ENCODE measurements around the gene NUDT1.

Gene NUDT1

DNA sequence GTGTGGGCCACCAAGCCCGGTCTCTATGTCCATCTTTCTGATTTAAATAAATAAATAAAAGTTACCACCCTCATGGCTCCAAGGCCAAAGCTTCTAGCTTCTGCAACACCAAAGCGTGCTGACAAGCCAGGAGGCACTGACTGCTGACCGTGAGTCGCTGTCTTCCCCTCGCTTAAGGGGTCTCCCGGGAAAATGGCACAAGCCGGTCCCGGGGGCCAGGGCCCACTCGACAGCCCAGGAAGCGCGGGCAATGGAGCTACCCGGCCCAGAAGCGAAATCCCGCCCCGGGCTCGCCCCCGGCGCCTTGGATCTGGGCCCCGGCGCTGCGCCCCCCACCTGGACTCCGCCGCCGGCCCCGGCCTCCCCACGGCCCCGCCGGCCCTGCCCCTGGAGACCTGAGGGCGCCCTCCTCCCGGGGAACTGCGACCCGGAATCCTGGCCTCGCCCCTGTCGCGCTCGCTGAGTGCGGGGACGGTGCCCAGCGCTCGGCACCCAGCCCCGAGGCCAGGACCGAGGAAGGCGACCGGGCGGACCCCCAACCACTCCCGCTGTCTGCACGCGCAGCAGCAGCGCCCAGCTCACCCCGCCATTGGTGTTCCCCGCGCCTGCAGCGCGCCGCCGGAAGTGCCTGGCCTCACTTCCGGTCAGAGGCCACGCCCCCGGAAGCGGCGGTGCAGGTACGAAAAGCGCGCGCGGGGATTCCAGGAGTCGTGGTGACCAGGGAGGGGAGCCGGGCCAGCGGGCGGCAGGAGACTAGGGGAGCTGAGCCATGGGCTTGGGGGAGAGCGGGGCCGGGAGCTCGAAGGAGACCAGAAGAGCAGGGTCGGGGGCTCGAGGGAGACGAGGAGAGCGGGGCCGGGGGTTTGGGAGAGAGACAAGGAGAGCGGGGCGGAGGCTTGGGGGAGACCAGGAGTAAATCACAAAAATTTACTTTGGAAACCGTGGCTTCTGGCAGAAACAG, at the start of gene NUDT1, which contains the start of gene MRM2:
Gene NUDT1 (plus strand): TSS at position 647 of the 961 bp plus-strand sequence. CDS start 2,349 bp downstream, outside the sequence.
Gene MRM2 (minus strand): TSS at position 626 of the 961 bp plus-strand sequence. CDS start 36 bp downstream, at position 590.
- DNase-seq (ENCODE audit: low read depth in 2 of 2) = peak; percentile 41 to 49

- no peak for DNase-seq (ENCODE audit: low read depth in 2 of 2)
Measured at GRCh38 chr7:2192831-2193534, 49.0 kb upstream of the NUDT1 start.

DNA sequence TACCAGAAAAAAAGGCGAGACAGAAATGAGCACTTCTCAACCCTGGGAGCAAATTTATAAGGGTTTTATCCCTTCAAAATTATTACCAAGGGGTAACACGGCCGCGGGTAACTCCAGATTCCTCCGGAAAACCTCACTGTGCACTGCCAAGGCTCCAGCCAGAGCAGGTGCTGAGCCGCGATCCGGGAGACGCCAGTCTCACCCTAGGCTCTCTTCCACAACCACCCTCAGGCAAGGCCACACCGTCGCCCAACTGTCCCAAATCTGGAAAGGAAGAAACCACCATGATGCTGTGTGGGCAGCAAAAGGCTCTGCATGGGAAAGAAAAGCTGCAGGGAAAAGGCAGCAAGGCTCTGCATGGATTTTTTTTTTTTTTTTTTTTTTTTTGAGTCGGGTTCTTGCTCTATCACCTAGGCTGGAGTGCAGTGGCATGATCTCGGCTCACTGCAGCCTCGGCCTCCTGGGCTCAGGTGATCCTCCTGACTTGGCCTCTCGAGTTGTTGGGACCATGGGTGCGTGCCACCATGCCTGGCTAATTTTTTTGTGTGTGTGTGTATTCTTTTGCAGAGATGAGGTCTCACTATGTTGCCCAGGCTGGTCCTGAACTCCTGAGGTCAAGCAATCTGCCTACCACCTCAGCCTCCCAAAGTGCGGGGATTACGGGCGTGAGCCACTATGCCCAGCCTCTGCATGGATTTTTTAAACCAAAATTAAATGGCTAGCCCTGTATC, 48.3 kb upstream of the NUDT1 start:
- no peak for DNase-seq (ENCODE audit: low read depth in 2 of 2)

GRCh38 chr7:2195400-2196246, 46.4 kb upstream of the NUDT1 start:
- DNase-seq (ENCODE audit: low read depth in 2 of 2) = no peak

DNA sequence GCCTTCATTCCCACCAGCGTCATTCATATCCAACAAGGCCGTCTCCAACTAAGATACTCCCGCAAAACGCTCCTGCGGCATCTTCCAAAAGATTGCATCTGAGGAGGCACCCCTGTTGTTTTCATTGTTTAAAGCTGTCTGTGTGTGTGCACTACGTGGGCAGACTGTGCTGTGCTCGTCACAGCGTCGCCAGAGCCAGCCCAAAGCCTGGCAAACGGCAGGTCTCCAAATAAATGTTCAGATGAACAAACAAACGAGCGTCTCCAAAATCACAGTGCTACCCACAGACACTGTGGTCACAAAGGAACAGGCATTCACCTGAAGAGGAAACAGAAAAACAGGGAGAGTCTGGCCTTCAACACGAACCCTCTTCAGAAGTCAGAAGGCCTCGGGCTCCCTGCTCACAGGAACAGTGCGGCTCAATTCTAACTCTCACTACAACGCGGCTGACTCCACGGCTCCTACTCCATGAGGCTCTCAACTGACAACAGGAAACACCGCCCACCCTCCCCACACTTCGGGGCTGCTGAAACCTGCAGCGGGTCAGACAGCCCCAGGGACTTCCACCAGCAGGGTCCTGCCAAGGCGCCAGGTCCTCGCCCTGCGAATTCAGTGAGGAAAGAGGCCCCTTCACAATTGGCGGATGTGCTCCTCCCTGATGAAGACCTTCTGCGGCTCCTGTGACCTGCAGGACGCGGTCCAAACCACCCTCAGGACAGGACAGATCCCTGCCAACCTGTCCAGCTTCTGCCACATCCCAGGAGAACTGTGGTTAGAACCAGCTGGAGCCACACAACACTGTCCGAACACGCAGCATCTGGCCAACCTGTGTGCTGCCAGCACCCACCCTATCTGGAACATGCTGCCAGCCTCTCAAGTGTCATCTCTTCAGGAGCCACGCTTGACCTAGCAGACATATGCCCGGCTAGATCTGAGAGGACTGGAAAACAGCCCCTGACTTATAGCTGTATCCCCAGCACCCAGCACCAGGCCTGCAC, 45.3 kb upstream of the NUDT1 start:
- no peak for DNase-seq (ENCODE audit: low read depth in 2 of 2)

- DNase-seq (ENCODE audit: low read depth in 2 of 2) = no peak
Measured at GRCh38 chr7:2197436-2198155, 44.4 kb upstream of the NUDT1 start.

DNA sequence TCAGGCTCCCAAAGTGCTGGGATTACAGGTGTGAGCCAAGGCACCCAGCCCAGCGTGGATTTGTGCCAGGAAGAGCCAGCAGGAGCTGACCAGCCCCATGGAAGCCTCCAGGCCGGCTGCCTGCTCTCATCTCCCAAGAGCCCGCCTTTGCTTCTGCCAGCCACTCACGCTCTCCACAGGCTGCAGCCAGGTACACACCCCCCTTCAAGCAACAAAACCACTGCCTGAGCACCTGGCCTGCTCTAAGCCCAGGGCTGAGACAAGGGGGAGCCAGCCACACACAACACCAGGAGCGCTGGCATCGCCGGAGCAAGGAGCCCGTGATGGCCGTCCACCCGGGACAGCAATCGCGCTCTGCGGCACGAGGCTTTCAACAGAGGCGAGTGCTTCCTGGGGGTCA, 43.8 kb upstream of the NUDT1 start:
- no peak for DNase-seq (ENCODE audit: low read depth in 2 of 2)

GRCh38 chr7:2198760-2199159, 43.3 kb upstream of the NUDT1 start:
- no peak for DNase-seq (ENCODE audit: low read depth in 2 of 2)

- DNase-seq (ENCODE audit: low read depth in 2 of 2) = no peak
Measured at GRCh38 chr7:2199528-2199927, 42.5 kb upstream of the NUDT1 start.

DNA sequence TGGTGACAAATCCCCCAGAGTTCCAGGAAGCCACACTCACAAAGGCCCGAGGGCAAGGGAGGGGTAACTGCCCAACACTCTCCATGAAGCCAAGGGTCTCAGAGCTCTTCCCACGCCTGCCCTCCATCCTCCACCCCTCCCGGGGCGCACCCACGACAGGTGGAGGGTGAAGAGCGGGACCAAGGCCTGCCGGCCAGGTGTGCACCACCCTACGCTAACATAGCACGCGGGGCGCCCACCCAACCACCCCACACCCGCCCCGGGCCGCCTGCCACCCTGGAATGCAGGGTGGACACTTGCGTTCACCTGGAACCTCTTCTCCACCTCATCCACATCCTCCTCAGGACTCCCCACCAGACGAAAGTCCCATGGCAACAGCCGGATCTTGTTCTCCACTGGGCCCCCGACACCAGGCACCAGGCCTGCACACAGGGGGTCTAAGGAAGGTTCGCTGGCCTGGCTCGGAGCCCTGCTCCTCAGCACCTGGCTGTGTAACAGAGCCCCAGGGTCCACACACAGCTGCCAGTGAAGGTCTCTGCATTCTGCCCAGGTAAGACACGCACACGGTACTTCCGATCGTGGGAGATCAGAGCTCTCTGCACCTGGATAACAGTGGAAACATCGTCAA, 42.0 kb upstream of the NUDT1 start:
- DNase-seq (ENCODE audit: low read depth in 2 of 2) = no peak

DNA sequence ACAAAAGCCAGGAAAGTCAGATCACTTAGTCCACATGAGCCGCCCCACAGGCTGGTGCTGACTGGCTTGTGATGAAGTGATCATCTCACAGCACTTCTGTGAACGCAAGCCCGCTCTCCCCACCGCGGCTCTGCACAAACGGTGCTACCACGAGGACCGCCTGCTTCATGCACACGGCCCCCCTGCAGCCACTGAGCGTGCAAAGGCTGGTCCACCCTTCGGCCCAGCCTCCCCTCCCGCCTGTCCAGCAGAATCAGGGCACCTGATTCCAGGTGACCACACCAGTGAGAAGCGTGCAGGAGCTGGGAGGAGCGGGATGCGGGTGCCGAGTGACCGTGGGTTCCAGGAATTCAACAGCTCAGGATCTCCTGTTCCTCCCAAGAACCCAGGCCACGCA, 41.4 kb upstream of the NUDT1 start:
- no peak for DNase-seq (ENCODE audit: low read depth in 2 of 2)

DNA sequence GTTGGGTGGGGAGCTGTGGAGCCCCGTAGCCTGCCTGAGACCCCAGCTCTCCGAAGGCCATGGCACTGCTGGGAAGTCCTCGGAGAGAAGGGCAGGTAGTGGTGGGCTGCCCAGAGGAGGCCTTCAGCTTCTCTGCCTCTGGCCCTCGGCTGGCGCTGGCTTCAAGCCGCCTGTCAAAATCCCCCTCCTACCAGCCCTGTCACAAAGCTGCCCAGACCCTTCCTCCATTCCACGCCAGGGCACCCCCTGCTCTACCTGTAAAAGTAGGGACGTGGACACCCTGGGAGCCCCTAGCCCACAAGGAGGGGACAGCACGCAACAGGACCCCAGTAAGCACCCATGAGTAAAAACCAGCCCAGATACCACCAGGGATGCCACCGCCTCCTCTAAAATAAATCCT, 40.9 kb upstream of the NUDT1 start:
- no peak for DNase-seq (ENCODE audit: low read depth in 2 of 2)

GRCh38 chr7:2201686-2202360, 40.2 kb upstream of the NUDT1 start:
- DNase-seq (ENCODE audit: low read depth in 2 of 2) = no peak

- no peak for DNase-seq (ENCODE audit: low read depth in 2 of 2)
Measured at GRCh38 chr7:2202361-2202761, 39.7 kb upstream of the NUDT1 start.

DNA sequence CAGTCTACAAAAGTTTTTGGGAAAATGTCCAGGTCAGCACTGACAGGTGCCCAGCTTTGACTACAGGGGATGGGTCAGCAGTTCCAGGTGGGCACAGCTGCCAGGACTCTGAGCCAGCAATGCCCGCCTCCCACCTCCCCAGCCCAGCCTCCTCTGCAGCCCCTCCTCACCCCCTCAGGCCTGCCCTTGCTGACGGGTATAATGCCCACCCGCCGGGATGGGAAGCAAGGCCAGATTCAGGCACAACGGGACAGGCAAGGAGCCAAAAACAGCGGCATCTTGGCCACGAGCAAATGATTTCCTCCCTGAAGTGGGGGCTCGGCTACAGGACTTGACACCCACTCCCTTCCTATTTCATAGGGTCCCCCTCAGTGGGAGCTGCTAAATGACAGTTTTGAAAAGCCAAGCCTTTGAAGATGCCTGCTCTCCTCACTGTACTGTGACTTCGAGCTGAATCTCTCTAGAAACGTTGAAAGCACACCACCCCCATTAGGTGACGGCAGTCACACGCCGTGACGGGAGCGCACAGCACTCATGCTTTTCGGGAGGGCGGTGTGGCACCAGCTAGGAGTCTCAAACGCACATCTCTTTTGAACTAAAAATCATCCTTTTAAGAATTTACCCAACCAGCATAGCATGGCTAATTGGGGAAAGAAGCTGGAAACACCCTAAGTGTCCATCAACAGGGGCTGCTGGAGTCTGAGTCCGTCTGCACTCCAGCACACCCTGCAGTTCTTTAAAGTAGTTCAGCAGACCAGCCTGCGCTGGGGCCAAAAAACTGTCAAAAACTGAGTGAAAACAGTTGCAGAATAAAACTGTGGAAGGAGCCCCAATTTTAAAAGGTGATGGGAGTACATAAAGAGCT, 38.9 kb upstream of the NUDT1 start:
- DNase-seq (ENCODE audit: low read depth in 2 of 2) = no peak

DNA sequence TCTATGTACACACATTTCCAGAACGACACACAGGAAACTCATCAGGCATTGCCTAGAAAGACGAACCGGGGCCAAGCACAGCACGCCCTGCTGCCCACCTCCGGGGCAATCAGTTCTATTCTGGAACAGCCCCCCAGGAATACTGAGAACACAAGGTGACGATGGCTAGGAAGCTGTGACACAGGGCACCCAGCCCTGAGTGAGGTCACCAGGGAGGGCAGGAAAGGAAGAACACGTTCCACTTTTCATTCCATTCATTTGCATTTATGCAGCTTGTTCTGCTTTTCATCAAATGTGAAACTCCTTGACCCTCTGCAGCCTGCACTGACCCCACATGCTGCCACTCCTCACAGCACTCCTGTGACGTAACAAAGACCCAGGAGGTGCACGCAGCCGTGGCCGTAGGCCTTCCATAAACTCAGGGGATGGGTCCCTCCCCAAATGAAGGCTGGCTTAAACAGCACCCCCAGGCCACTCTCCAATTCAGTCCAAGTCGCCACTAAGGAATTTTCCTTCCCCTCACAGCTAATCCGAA, 38.2 kb upstream of the NUDT1 start:
- no peak for DNase-seq (ENCODE audit: low read depth in 2 of 2)

DNA sequence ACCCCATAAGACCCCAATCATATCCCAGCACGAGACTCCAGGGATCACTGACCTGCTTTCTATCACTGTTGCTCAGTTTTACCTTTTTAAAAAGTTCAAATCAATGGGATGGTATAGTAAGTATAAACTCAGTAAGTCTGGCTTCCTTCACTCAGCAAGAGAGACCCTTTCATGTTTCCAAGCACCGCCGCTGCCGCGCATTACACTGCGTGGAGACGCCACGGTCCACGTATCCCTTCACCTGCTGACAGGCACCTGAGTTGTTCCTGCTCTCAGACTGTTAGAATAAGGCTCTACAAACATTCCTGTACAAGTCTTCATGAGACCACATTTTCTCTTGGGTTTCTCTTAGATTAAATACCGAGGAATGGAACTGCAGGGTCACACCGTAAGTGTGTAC, 37.6 kb upstream of the NUDT1 start:
- DNase-seq (ENCODE audit: low read depth in 2 of 2) = no peak

Data from stimulated activated CD8-positive, alpha-beta memory T cell treated with anti-CD3 and anti-CD28 coated beads, Interleukin-7, amount 100 ng/mL, for 1 hour (primary cell).